HEK293 (cell line): ENCODE measurements around the gene HM13.

Source experiments
- HIC1 ChIP-seq: fragments of 450-650 bp; formaldehyde crosslinking; IDR thresholded peaks from 2 replicates; pipeline ENCODE4 v1.5.1; 2016; ENCODE audit warnings: missing biosample characterization, missing genetic modification characterization
- HOXD13 ChIP-seq: sonication (generic); formaldehyde crosslinking; IDR thresholded peaks from 2 replicates; pipeline ENCODE4 v1.8.0; 2022; ENCODE audit warnings: missing genetic modification reagents, borderline replicate concordance
- KLF16 ChIP-seq: fragments of 450-650 bp; formaldehyde crosslinking; IDR thresholded peaks from 2 replicates; pipeline ENCODE4 v1.5.1; 2017; ENCODE audit warnings: missing biosample characterization, missing genetic modification characterization
- PRDM10 ChIP-seq: fragments of 450-650 bp; formaldehyde crosslinking; IDR thresholded peaks from 2 replicates; pipeline ENCODE4 v1.5.1; 2016; ENCODE audit warnings: missing biosample characterization, missing genetic modification characterization
- RBAK ChIP-seq: fragments of 450-650 bp; formaldehyde crosslinking; IDR thresholded peaks from 2 replicates; pipeline ENCODE4 v1.5.1; 2016; ENCODE audit warnings: missing biosample characterization, missing genetic modification characterization
- TCF7L2 ChIP-seq: IDR thresholded peaks from 2 replicates; pipeline ENCODE4 v1.6.1; 2011; ENCODE audit warnings: low read depth, mild to moderate bottlenecking, inconsistent platforms, low read length, moderate library complexity, borderline replicate concordance
- ZBTB17 ChIP-seq: fragments of 450-650 bp; formaldehyde crosslinking; IDR thresholded peaks from 2 replicates; pipeline ENCODE4 v1.5.1; 2016; ENCODE audit warnings: missing biosample characterization, missing genetic modification characterization
- ZNF157 ChIP-seq: fragments of 450-650 bp; formaldehyde crosslinking; IDR thresholded peaks from 2 replicates; pipeline ENCODE4 v1.5.1; 2016; ENCODE audit warnings: missing biosample characterization, missing genetic modification characterization
- ZNF211 ChIP-seq: fragments of 450-650 bp; formaldehyde crosslinking; IDR thresholded peaks from 2 replicates; pipeline ENCODE4 v1.5.1; 2016; ENCODE audit warnings: low read depth, missing biosample characterization, missing genetic modification characterization
- ZNF214 ChIP-seq: fragments of 450-650 bp; formaldehyde crosslinking; IDR thresholded peaks from 2 replicates; pipeline ENCODE4 v1.5.1; 2017; ENCODE audit warnings: missing biosample characterization, mild to moderate bottlenecking, missing genetic modification characterization, borderline replicate concordance
- ZNF26 ChIP-seq: fragments of 450-650 bp; formaldehyde crosslinking; IDR thresholded peaks from 2 replicates; pipeline ENCODE4 v1.5.1; 2016; ENCODE audit warnings: missing biosample characterization, missing genetic modification characterization
- ZNF335 ChIP-seq: fragments of 450-650 bp; formaldehyde crosslinking; conservative IDR thresholded peaks from 2 replicates; pipeline ENCODE4 v1.5.1; 2016; ENCODE audit warnings: missing biosample characterization, missing genetic modification characterization
- ZNF362 ChIP-seq: fragments of 450-650 bp; formaldehyde crosslinking; IDR thresholded peaks from 2 replicates; pipeline ENCODE4 v1.5.1; 2016; ENCODE audit warnings: missing biosample characterization, missing genetic modification characterization
- ZNF366 ChIP-seq: fragments of 450-650 bp; formaldehyde crosslinking; conservative IDR thresholded peaks from 2 replicates; pipeline ENCODE4 v1.5.1; 2016; ENCODE audit warnings: missing biosample characterization, missing genetic modification characterization
- ZNF488 ChIP-seq: fragments of 450-650 bp; formaldehyde crosslinking; IDR thresholded peaks from 2 replicates; pipeline ENCODE4 v1.5.1; 2016; ENCODE audit warnings: missing biosample characterization, missing genetic modification characterization
- ZNF624 ChIP-seq: fragments of 450-650 bp; formaldehyde crosslinking; IDR thresholded peaks from 2 replicates; pipeline ENCODE4 v1.5.1; 2017; ENCODE audit warnings: missing biosample characterization, missing genetic modification characterization
- ZNF639 ChIP-seq: fragments of 450-650 bp; formaldehyde crosslinking; IDR thresholded peaks from 2 replicates; pipeline ENCODE4 v1.5.1; 2016; ENCODE audit warnings: missing biosample characterization, missing genetic modification characterization
- ZNF664 ChIP-seq: fragments of 450-650 bp; formaldehyde crosslinking; IDR thresholded peaks from 2 replicates; pipeline ENCODE4 v1.5.1; 2016; ENCODE audit warnings: missing biosample characterization, missing genetic modification characterization
- ZNF670 ChIP-seq: fragments of 450-650 bp; formaldehyde crosslinking; IDR thresholded peaks from 2 replicates; pipeline ENCODE4 v1.5.1; 2016; ENCODE audit warnings: missing biosample characterization, missing genetic modification characterization, low read depth
- ZNF692 ChIP-seq: fragments of 450-650 bp; formaldehyde crosslinking; IDR thresholded peaks from 2 replicates; pipeline ENCODE4 v1.5.1; 2016; ENCODE audit warnings: missing biosample characterization, missing genetic modification characterization
- ZNF776 ChIP-seq: fragments of 450-650 bp; formaldehyde crosslinking; IDR thresholded peaks from 2 replicates; pipeline ENCODE4 v1.5.0; 2017; ENCODE audit warnings: missing biosample characterization, missing genetic modification characterization, borderline replicate concordance
- ZSCAN18 ChIP-seq: fragments of 450-650 bp; formaldehyde crosslinking; IDR thresholded peaks from 2 replicates; pipeline ENCODE4 v1.5.1; 2016; ENCODE audit warnings: missing biosample characterization, missing genetic modification characterization
- ZXDB ChIP-seq: fragments of 450-650 bp; formaldehyde crosslinking; IDR thresholded peaks from 2 replicates; pipeline ENCODE4 v1.5.1; 2016; ENCODE audit warnings: missing biosample characterization, missing genetic modification characterization

The HM13 gene

GRCh38 chr20:31573555-31574321, 59.5 kb downstream of the HM13 start (continued):
- TF ChIP-seq ZNF362 (tag by site-specific recombination), result no peak
- TF ChIP-seq HIC1 (tag by site-specific recombination), result no peak
- TF ChIP-seq HOXD13 (CRISPR knock-in tag), result no peak
- TF ChIP-seq ZNF211 (tag by site-specific recombination), result no peak
- TF ChIP-seq ZNF776 (tag by site-specific recombination), result no peak
- no peak for TF ChIP-seq ZNF214
- TF ChIP-seq KLF16 (tag by site-specific recombination), result no peak
- no peak for TF ChIP-seq ZNF664 (tag by site-specific recombination)
- peak; percentile 30 for TF ChIP-seq ZNF639 (tag by site-specific recombination)
- TF ChIP-seq ZNF26 (tag by site-specific recombination), result no peak
- no peak for TF ChIP-seq ZNF624
- peak; percentile 42 for TF ChIP-seq ZBTB17 (tag by site-specific recombination)
- no peak for TF ChIP-seq ZNF157 (tag by site-specific recombination)
- no peak for TF ChIP-seq ZNF692
- no peak for TF ChIP-seq TCF7L2
- TF ChIP-seq ZNF335 (tag by site-specific recombination), result peak; percentile 46
- peak; percentile 9 for TF ChIP-seq PRDM10 (tag by site-specific recombination)
- no peak for TF ChIP-seq ZNF670
- TF ChIP-seq ZXDB (tag by site-specific recombination), result peak; percentile 16; the same call in 1 of the 2 replicates
- TF ChIP-seq ZNF488 (tag by site-specific recombination), result no peak
- TF ChIP-seq ZNF366, result peak; percentile 53; the same call in 1 of the 2 replicates
- no peak for TF ChIP-seq RBAK (tag by site-specific recombination)
- TF ChIP-seq ZSCAN18 (tag by site-specific recombination), result no peak
